GM08714 (cell line): Measurements from ENCODE around the gene LRRC71.

Experiments used
- H3K4me3 ChIP-seq: fragments of 200-500 bp; sonication (Bioruptor generic); 2 replicates; pipeline ENCODE4 v1.5.1; 2014; ENCODE audit warnings: mild to moderate bottlenecking, low read length, inconsistent platforms
- ZNF274 ChIP-seq: IDR thresholded peaks from 2 replicates; pipeline ENCODE4 v1.6.1; 2012; ENCODE audit warnings: mild to moderate bottlenecking, low read depth, low read length

LRRC71 gene

DNA sequence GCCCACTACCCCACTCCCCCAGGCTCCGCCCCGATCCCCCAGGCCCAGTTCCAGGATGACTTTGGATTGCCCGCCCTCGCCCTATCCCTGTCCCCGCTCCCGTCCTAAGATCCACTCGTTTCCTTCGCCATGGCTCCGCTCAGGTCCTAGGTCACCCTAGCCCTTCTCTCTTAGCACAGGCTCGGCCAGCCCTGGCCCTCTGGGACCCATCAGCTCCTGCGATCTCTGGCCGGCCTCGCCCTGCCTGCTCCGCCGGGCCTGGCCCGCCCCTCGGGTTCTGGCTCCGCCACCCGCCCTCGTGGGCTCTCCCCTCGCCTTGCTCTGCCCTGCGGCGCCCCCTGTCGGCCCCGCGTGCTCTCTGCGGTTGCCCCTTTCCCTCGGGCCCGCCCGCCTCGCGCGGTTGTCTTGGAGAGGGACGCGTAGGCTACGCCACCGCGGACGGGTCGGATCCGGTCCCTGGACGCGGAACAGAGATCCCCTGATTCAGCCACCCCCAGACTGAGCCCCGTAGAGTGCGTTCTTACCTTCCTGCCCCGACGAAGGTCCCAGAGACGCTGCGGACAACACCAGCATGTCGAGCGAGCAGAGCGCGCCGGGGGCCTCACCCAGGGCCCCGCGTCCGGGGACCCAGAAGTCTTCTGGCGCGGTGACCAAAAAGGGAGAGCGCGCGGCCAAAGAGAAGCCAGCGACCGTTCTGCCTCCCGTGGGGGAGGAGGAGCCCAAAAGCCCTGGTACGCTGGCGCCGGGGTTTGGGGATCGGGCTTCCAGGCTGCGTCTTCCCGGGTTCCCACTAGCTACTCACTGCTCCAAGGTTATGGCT lies at the start of gene LRRC71:
TSS of gene LRRC71 (plus strand) at position 400 of the 820 bp plus-strand sequence. CDS start at position 572, 172 bp downstream.
- no peak within 1 kb of the TSS for H3K4me3 ChIP-seq
- TF ChIP-seq ZNF274 = no peak

DNA sequence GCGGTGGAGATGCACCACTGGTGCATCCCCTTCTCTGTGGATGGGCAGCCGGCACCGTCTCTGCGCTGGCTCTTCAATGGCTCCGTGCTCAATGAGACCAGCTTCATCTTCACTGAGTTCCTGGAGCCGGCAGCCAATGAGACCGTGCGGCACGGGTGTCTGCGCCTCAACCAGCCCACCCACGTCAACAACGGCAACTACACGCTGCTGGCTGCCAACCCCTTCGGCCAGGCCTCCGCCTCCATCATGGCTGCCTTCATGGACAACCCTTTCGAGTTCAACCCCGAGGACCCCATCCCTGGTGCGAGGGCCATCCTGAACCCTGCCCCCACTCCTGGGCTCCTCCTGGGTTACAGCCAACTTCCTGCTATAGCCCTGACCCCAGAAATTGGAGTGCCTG lies 46.8 kb upstream of the LRRC71 start:
- TF ChIP-seq ZNF274 = no peak

DNA sequence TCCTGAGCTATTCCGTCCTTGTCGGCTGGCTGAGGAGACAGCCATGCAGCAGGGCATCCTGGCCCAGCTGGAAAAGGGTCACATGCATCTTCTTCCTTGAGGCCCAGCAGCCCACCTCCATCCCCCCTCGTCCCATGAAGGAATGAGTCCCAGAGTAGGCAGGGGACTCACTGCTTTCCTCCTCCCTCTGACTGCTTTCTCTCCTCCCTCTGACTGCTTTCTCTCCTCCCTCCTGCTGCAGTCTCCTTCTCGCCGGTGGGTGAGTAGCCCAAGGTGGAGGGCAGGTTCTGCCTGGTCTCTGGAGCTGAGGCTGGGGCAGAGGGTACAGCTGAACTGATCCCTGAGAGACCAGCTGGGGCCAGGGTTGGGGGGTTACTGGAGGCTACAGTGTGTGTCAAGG lies 46.3 kb upstream of the LRRC71 start:
- TF ChIP-seq ZNF274 = no peak
- H3K4me3 ChIP-seq = no peak overlapping the region

More for the DNA sequence above, 46.8 kb upstream of the LRRC71 start:
- H3K4me3 ChIP-seq = no peak overlapping the region

DNA sequence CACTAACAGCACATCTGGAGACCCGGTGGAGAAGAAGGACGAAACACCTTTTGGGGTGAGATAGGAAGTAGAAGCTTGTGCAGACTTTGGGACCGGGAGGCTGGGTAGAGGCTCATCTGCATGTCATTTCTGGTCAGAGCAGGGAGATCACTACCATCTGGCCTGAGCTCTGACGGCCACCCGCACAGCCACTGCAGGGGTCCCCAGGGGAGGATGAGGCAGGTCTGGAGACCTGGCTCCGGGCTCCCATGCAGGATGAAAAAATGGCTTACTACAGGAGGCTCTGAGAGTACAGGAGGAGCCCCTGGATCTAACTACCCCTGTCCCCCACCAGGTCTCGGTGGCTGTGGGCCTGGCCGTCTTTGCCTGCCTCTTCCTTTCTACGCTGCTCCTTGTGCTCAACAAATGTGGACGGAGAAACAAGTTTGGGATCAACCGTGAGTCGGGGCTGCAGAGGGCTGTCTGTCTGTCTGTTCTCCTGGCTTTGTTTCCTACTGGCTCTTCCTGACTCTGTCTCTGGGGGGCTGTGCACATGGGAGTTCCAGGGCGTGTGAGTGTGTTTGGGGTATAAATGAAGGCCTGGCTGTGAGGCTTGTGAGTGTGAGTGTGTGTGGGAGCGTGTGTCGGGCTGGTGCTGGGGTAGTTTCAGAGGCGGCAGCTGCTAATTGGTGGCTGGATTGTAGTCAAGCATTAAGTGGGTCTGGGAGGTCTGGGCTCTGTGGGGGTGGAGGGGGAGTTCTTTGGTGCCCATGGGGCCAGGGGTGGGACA lies 45.7 kb upstream of the LRRC71 start:
- TF ChIP-seq ZNF274 = no peak
- H3K4me3 ChIP-seq = no peak overlapping the region

DNA sequence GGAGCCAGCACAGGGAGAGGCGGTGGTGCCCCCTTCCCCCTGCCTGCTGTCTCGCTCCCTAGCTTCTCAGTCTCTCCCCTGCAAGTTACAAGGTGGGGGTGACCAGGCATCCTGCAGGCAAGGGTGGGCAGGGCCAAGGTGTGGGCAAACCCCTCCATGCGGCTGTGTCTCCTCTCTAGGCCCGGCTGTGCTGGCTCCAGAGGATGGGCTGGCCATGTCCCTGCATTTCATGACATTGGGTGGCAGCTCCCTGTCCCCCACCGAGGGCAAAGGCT lies 45.2 kb upstream of the LRRC71 start:
- no peak for TF ChIP-seq ZNF274
- H3K4me3 ChIP-seq = no peak overlapping the region

DNA sequence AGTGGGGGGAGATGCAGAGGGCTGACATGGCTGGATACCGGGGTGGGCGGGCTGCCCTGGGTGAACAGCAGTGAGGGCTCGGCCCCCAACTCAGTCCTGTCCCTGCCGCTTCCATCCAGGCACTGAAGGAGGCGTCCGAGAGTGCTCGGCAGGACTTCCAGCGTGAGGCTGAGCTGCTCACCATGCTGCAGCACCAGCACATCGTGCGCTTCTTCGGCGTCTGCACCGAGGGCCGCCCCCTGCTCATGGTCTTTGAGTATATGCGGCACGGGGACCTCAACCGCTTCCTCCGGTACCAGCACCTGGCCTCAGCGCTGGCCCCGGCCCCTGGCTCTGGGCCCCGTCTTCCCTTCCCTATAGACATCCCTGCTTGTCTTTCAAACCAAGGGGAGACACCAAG lies 44.2 kb upstream of the LRRC71 start:
- H3K4me3 ChIP-seq = no peak overlapping the region
- TF ChIP-seq ZNF274 = no peak

DNA sequence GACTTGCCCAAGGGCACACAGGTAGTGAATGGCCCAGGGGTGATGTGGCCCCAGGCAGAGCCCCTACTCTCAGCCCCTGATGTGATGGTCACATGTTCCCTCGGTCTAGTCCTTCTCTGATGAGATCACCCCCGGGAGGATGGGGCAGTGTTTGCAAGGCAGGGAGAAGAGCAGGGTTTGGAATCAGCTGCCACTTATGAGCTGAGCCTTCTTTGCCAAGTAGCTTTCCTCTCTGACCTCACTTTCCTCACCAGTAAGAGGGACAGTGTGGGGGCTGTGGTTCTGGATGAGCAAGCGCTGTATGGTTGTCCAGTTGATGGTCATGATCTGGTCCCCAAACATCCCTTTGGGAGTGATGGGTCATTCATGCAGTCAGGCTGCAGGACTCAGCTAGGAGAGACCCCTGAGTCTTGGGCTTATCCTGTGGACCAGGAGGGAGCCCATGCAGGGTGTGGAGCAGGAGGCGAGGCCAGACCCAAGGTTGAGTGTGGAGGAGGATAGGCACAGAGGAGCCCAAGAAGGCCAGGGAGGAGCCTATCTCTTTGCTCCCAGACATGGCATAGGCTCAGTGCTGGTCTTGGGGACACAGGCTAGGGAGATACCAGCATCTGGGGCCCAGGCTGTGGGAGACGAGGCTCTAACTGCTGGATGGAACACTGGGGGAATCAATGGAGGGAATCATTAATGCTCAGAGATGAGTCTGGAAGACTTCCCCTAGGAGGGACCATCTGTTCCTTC lies 42.8 kb upstream of the LRRC71 start:
- no peak for TF ChIP-seq ZNF274
- no peak overlapping the region for H3K4me3 ChIP-seq

DNA sequence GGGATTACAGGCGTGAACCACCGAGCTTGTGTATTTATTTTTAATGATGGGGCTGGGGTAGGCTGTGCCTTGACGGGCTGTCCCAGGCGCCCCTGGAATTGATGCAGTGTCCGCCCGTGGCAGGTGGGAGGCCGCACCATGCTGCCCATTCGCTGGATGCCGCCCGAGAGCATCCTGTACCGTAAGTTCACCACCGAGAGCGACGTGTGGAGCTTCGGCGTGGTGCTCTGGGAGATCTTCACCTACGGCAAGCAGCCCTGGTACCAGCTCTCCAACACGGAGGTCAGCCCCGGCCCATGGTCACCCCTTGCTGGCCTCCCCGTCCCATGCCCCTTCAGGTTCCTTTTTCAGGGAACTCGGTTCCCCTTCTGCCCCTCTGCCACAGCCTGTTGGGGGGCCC lies 40.6 kb upstream of the LRRC71 start:
- no peak for TF ChIP-seq ZNF274
- H3K4me3 ChIP-seq = no peak overlapping the region

DNA sequence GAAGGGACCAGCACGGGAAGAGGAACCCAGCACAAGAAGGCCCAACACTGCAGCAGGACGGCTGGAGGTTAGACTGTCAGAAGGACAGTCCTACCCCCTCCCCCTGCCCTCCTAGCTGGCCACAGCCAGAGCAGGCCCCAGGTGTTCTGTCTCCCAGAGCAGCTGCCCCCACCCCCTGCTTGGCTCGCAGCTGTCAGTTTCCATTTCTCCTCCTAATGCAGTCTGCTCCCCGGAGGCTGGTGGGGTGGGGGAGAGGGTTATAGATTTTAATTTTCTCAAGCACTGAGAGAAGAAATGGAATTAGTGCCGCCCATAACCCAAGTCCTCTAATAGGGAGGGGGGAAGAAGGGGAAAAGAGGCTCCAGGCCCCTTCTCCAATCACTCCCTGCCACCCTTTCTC lies 40.0 kb upstream of the LRRC71 start:
- no peak for TF ChIP-seq ZNF274

DNA sequence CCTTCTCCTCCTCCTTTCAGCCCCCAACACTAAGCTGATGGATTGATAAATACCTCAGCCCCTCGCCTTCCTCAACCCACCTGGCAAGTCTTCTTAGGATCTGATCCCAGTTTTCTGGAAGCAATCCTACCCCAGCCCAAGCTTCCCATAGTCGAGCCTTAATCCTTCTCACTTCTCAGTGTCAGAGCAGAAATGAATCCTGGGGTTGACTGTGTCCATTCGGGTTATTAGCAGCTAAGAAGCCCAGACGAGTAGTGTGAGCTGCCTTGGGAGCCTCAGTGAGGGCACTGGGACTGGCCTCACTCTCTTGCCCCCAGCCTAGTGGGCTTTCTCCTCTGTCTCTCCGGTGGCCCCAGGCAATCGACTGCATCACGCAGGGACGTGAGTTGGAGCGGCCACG lies 39.3 kb upstream of the LRRC71 start:
- no peak for TF ChIP-seq ZNF274
- no peak overlapping the region for H3K4me3 ChIP-seq

More for the DNA sequence above, 40.0 kb upstream of the LRRC71 start:
- no peak overlapping the region for H3K4me3 ChIP-seq

DNA sequence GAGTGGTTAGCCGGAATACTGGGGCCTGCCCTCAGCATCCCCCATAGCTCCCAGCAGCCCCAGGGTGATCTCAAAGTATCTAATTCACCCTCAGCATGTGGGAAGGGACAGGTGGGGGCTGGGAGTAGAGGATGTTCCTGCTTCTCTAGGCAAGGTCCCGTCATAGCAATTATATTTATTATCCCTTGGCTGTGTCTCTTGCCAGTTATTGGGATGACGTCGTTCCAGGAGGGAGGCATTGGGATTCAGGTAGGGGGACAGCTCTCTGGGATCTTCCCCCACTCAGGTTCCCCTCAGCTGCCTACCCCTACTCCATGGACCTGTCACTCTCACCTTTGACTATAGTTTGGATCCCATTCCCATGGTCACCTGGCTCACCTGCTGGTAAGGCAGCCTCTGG lies 38.8 kb upstream of the LRRC71 start:
- TF ChIP-seq ZNF274 = no peak

DNA sequence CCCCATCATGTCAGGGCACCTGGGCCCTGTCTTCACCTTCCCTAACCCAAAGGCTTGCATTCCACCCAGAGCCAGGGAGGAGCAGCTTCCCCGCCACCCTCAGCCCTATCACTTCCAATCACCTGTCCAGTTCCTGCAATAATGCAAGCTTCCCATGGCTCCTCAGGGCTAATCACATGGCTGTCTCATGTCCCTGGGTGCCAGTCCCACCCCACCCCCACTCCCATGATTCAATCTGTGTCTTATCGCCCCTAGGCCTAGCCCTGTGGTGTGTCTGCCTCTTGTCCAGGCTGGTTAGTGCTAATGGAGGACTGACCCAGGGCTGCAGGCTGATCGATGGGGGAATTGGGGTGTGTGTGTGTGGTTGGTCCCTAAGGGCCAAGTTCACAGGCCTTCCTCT lies 37.9 kb upstream of the LRRC71 start:
- no peak for TF ChIP-seq ZNF274

More for the DNA sequence above, 38.8 kb upstream of the LRRC71 start:
- H3K4me3 ChIP-seq = no peak overlapping the region

DNA sequence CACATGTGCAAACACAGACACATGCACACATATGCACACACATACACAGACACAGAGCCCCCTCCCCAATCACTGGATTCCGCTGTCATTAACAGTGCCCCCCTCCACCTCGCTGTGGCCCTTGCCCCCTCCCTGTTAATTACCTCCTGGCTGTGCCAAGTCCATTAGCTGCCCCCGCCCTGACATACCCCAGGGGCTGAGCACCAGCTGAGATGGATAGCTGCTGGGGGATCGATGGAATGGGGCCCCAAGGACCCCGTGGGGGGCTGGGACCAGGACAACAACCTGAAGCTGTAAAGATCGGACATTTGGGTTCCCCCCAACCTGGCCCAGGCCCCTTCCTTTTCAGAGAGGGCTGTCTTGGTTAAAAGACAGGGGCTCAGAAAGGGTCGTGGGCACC lies 36.5 kb upstream of the LRRC71 start:
- no peak for TF ChIP-seq ZNF274
- no peak overlapping the region for H3K4me3 ChIP-seq

More for the DNA sequence above, 37.9 kb upstream of the LRRC71 start:
- no peak overlapping the region for H3K4me3 ChIP-seq

DNA sequence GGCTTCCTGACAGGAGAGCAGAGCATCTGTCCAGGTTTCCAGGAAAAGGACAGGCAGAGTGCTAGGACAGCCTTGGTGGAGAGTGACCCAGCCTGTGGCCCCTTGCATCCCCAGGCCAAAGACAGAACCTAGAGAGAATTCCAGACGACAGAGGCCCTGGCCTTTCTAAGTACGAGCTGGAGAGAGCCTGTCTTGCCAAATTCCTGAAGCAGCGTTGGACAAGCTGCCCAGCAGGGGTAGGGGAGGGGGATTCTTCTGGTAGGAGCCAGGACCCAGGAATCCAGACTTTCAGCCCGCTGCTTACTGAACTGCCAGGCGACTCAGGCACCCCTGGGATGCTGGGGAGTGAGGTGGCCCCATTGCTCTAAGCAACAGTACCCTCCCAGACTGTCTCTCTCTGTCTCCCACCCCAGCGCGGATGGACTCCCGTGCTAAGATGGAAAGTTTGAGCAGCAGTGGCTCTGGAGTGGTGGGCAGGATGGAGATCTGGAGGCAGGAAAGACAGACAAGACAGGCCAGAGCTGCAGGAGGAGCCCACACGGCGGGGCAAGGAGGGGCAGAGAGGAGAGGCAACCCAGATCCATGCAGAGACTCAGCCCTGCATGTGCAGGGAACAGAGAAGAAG lies 35.8 kb upstream of the LRRC71 start:
- no peak for TF ChIP-seq ZNF274
- H3K4me3 ChIP-seq = no peak overlapping the region
